GM18519 (cell line): ENCODE results near the gene GSC2.

Experiments
- ATAC-seq: cut with Tn5 transposase; IDR thresholded peaks from one replicate; pipeline ENCODE4 v1.9.1; 2021; ENCODE audit warnings: mild to moderate bottlenecking, moderate library complexity; ENCODE audit not compliant: unreplicated experiment, low FRiP score

The GSC2 gene

GRCh38 chr22:19178657-19179496 is 28.8 kb upstream of the GSC2 start, which contains the start of gene SLC25A1:
TSS of gene SLC25A1 (minus strand) at chr22:19178736. CDS start at chr22:19178673, 63 bp downstream.
- peak; percentile 38 for ATAC-seq

GRCh38 chr22:19178065-19178656 is 28.1 kb upstream of the GSC2 start:
- no peak for ATAC-seq

- no peak for ATAC-seq
Observed at GRCh38 chr22:19177164-19178064, 27.3 kb upstream of the GSC2 start.

GRCh38 chr22:19176732-19177131 is 26.6 kb upstream of the GSC2 start:
- no peak for ATAC-seq

GRCh38 chr22:19176175-19176643 is 26.1 kb upstream of the GSC2 start:
- ATAC-seq: no peak

GRCh38 chr22:19175602-19176174 is 25.6 kb upstream of the GSC2 start:
- ATAC-seq: no peak

GRCh38 chr22:19175026-19175601 is 25.0 kb upstream of the GSC2 start:
- no peak for ATAC-seq

GRCh38 chr22:19174106-19175025 is 24.3 kb upstream of the GSC2 start:
- no peak for ATAC-seq

GRCh38 chr22:19173047-19174035 is 23.2 kb upstream of the GSC2 start:
- no peak for ATAC-seq

GRCh38 chr22:19172213-19173046 is 22.3 kb upstream of the GSC2 start:
- no peak for ATAC-seq

- no peak for ATAC-seq
Observed at GRCh38 chr22:19169947-19170318, 19.8 kb upstream of the GSC2 start.

GRCh38 chr22:19169002-19169946 is 19.2 kb upstream of the GSC2 start:
- ATAC-seq: no peak

- no peak for ATAC-seq
Observed at GRCh38 chr22:19168088-19168890, 18.2 kb upstream of the GSC2 start.

- no peak for ATAC-seq
Observed at GRCh38 chr22:19167106-19167869, 17.2 kb upstream of the GSC2 start.
